Fibroblast of skin of right quadriceps (primary cell): Measurements from ENCODE around the gene PLAC8L1.

Source experiments
- DNase-seq: peaks from one replicate; pipeline ENCODE4 v3.0.0-alpha.2; 2013

PLAC8L1 gene

GRCh38 chr5:146040527-146040926 is 64.8 kb downstream of the PLAC8L1 start:
- DNase-seq = no peak

GRCh38 chr5:146039420-146039819 is 66.0 kb downstream of the PLAC8L1 start:
- no peak for DNase-seq

GRCh38 chr5:146034605-146035004 is 70.8 kb downstream of the PLAC8L1 start:
- no peak for DNase-seq
